SU-DHL-6 (cell line): Measurements from ENCODE around the gene HEXD.

Source experiments
- CTCF ChIP-seq: fragments of 200-600 bp; sonication (generic); IDR thresholded peaks from one replicate; pipeline ENCODE4 v1.5.1; 2017; ENCODE audit warnings: antibody characterized with exemption, mild to moderate bottlenecking, low read length, moderate library complexity; ENCODE audit not compliant: insufficient read depth, poor library complexity, severe bottlenecking
- EZH2phosphoT487 ChIP-seq: fragments of 200-600 bp; sonication (generic), shearing (Covaris generic); conservative IDR thresholded peaks from 2 replicates; pipeline ENCODE4 v1.6.1; 2018; ENCODE audit warnings: mild to moderate bottlenecking, antibody characterized with exemption, low read length, moderate library complexity, mixed read lengths

DNA sequence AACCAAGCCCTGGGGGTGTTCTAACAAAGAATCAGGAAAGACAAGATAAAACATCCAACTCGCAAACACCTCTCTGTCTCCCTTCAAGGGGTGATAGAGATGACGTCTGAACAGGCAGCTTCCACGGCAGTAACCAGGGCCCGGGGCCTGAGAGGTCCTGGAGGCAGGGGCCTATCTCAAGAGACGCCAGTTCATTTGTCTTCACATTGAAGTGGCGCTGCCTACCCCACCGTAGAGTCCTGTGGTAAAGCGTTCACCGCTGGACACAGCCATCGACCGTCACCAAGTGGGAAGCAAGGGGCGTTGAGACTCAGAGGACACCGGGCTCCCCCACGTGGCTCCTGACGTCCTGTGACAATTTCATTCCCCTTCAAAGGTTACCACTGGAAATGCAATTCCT lies 25.2 kb upstream of the HEXD start:
- no peak for TF ChIP-seq CTCF
- no peak for TF ChIP-seq EZH2phosphoT487
